Forelimb muscle (tissue), 1 donor: ENCODE data around the gene ACTN1. TPM values are rescaled to one million over a fixed set of nuclear protein-coding genes. Genes with fewer than 3 reads are reported as not detected.
A peak's percentile ranks its signal among the peaks of the same experiment; 100 is the strongest.

Experiments
- DNase-seq: peaks from one replicate; pipeline ENCODE4 v3.0.0-alpha.2; 2013; ENCODE audit warnings: low read depth
- polyA plus RNA-seq: library from polyadenylated mRNA; unstranded; fragments of 120-200 nt; gene quantifications from one replicate; pipeline ENCODE4 v1.2.1, GENCODE V29; 2013; ENCODE audit not compliant: insufficient read length

The ACTN1 gene
- polyA plus RNA-seq, 1 donor: 38.3 TPM

DNA sequence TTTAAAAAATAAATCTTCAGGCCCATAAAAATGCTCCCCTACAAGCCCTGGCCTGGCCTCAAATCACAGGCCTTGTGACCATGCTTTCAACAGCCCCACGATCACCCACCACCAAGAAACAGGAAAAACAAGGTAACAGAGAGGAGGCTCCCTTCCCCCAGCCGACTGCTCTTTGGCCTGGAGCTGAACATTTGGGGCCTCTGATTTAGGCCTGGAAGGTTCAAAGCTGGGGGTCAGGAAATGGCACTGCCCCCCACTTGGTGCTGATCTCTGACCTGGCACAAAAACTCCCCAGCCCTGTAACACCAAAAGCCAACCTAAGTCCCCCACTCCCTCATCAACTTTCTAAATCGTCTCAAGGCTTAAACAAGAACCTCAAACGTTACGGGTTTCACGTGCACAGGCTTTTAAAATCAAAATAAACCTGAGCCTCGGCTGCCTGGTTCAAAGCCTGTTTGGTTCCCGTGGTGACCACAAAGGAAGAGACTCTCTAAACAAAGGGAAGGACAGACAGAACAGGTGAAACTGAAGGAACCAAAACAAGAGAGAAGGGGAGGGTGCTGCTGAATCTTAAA is 9.0 kb downstream of the ACTN1 start:
- no peak for DNase-seq

DNA sequence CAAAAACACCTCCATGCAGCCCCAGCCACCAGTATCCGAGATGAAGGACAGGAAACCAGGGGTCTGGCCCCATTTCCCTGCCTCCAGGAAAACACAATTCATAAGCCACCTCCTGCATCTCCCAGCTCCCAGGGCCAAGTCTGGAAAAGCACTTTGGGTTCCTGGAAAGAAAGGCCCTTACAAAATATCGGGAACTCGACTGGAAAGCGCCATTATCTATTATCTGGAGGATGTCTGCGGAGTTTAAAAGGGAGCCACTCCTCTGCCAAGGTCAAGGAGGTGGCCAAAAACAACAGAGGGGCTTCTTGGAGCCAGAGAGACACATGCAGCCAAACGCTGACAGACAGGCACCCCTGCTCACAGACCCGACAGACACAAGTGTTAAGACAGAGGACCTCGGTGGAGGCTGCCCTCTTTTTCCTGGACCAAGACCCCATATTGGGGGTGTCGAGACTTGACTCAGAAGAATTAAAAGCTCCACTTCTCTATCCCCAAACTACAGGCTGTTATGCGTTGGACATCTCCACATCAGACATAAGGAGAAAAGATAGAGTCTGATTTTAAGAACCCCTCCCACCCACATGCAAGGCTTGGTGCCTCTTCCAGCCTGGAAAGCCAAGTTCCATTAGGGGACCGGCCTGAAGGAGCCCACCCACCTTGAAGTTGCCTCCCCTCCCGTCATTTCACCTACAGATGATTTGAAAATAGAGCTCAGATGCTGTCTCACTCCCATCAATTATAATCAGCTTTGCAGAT is 9.6 kb downstream of the ACTN1 start:
- DNase-seq: no peak

DNA sequence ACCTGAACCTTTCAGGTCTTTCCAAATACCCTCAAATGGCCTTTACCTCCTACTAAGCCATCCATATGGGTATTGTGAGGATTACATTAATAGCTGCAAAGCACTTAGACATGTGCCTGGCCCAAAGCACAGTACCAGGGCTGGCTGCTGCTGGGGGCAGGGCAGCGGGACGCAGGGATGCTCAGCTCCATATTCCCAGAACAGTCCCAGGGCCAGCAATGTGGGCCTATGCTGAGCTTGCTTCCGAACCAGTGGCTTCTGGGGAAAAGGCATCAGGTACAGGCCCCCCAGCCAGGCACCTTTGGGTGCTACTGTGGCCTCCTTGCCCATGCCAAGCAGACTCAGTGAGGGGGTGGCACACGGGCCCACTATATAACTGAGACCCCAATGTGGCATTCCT is 10.4 kb downstream of the ACTN1 start:
- no peak for DNase-seq

DNA sequence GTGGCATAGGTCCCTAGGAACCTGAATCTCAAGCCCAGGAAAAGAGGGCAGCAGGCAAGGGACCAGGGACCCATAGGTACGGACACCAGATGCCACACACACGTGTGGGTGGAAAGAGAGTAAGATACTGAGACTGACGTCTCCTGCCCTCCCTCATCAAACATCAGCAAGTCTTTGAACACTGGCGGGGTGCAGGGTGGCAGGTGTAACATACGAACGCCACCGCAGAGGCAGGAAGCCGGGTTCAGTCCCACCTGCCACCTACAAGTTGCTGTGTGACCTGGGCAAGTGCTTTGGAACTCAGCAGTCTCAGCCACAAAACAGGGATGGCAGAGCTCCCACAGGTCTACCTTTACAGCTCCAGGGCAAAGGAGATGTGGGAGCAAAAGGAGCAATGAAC is 11.1 kb downstream of the ACTN1 start:
- no peak for DNase-seq

DNA sequence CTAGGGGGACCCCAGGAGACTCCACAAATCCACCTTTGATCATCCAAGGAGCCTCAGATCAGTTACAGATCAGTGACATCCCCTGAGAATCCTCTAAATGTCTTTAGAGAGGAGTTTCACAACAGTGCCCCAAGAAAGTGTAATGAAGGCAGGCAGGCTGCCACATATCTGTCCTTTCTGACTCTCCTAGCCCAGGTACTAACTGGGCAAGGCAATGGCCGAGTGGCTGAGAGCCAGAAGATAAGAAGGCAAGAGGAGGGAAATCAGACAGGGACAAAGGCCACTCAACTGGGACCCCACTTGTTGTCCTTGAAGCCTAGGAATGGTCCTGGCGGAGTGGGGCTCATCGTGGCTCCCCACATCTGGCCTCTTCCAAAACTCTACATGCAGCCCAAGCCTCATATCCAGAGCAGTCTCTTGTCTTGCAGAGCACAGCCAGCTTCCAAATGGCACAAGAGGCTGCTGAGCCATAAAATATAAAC is 11.6 kb downstream of the ACTN1 start:
- DNase-seq: no peak

DNA sequence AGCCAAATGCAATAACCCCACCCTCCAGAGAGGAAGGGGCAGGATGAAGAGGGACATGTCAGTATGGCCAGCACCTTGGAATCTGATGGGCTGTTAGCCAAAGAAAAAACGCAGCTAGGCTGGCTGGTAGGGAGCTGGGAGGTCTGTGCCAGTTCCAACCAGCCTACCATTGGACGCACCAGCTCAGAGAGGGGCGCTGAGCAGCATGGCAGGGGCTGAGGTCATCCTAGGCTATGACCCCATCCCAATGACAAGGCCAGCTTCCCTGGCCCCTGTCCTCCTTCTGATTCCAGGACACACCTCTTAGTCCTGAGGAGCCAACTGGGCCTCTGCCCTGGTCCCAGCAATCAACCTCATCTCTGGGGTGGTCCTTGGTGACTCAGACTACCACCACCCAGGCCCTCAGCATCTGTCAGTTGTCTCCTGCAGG is 12.2 kb downstream of the ACTN1 start:
- no peak for DNase-seq

DNA sequence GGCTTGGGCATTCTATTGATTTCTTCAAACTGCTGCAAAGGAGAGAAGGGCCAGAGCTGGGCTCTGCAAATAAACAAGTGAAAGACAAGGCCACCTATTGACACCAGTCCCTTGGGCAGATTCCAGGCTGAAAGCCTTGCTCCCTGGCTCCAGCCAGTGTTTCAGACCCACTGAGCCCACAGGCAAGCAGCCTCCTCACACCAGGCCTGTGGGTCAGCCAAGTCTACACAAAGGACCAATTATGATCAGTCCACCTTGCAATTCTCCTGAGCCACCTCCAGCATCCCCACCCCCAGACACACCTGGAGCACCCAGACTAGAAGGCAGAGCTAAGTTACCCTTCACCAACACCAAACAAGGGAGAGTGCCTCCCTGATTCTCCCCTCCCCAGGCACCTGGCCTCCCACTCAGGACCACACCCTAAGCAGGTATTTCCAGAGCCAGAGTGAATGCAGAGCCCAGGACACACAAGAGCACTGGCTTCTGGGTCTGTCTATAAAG is 13.8 kb downstream of the ACTN1 start:
- DNase-seq: no peak

DNA sequence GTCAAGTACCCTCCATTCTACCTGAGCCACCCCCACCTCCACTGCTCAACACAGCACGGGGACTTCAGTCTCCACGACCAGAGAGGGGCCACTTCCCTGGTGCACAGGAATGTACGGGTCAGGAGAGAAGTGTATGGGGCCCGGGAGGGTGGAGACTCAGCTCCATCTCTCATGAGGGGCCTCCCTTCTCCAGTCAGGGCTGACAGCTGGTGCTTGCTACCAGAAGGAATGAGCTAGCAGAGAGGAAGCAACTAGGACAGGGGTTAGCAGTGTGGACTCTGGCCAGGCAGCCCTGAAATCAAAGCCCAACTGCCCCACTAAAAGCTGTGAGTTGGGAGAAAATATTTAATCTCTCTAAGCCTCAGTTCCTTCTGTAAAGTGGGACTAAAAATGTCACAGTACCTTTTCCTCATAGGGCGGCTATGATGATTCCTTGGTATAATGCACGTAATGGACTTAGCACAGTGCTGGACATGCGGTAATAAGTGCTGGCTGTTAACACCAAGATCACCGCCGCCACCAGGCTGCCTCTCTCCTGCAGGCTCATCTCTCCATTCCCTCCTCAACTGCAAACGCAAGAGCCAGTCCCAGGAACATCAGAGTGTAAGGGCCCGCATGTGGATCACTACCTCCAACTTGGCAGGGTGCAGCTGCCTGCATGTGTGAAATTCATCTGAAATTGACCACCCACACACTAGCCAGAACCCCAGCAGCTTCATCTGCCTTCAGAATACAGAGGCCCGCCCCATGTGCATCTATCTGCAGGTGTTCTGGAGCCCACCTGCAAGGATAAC is 14.6 kb downstream of the ACTN1 start:
- DNase-seq: no peak

DNA sequence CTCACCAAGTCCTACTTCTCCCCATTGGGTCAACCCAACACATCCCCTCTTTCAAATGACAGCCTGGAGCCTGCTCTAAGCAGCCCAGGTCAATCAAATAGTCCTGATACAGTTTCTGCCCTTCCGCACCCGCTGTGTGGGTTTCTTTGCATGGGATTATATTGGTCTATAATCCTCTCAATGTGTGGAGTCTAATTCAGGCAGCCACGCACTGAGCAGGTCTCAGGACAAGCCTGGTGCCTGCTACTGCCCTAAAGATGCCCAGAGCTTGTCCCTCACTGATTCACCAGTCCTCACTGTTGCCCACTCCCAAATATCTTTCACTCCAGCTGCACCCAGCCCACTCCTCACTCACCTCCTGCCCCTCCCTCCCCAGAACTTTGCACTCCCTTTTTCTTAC is 16.4 kb downstream of the ACTN1 start:
- no peak for DNase-seq

DNA sequence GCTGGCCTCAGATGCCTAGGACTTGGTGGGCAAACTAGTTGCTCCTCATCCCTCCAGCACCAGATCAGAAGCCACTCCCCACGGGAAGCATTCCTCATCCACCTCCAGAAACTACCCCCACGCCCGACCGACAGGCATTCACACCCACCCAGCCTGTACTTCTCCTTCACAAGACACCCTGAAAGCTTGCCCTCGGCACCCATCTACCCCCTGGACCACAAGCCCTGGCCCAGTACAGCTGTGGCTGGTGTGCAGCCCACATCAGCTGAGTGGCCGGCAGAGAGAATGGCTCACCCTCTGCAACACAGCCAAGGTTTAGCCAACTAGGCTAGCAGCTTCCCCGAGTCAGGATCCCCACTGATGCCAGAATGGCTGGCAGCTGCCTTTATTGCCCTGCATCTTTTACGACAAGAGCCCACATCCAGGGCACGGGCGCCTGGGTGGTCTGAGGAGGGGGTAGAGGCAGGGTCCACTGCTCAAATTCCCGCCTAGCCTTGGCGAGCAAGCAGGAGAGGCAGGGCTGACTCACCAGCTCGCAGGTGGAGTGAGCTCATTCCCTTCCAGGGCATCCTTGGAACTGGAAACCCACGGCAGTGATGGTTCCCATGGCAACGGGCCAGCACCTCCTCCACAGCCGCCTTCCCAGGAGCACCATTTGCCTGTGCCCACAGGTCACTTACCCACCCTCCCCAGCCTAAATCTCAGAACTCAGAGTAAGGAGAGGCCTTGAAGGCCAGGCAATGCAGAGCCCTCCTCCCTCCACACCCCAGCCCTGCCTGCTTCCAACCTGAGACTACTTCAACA is 17.1 kb downstream of the ACTN1 start:
- DNase-seq: no peak

DNA sequence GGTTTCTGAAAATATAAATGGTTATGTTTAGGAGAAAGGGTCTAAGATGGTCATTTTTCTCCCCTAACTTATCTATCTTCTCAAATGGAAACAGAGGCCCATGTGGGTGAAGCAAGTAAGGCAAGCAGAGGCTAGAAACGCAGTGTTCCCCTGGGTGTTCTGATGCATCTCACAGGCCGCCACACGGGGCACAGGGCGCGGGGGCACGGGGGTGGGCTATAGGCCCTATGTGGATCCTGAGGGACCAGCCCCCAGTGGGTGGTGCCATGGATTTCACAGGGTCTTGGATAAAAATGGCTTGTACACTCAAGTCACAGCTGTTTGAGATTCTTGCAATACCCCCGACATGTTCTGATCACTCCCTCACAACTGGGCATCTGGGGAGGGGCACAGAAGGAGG is 17.7 kb downstream of the ACTN1 start:
- no peak for DNase-seq

DNA sequence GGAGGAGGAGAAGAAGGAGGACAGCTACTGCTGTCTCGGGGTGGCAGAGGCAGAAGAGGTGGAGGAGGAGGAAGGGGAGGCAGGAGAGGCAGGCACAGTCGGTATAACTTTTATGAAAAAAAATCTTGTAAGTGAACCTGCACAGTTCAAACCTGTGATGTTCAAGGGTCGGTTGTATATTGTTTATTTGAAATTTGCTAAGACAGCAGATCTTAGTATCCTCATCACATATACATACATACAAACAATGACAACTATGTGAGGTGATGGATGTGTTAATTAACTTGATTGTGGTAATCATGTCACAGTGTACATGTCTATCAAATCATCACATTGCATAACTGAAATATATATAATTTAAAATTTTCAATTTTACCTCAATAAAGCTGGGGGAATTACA is 19.0 kb downstream of the ACTN1 start:
- DNase-seq: no peak

DNA sequence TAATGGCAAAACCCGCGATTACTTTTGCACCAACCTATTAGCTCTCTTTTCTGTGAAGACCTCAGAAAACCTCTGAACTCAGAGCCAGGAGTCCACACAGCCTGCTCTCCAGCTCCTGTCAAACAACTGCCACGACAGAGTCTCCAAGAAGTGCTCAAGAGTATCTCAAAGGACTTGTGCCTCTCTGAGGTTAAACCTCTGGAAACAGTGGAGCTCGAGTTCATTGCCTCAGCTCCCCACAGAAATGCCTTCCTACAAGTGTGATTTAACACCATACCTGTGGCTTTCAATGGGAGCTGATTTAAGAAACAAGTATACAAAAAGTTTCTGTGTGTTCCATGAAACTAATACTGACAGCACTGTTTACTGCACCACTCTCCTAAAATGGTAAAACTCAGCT is 20.1 kb downstream of the ACTN1 start:
- DNase-seq: no peak

DNA sequence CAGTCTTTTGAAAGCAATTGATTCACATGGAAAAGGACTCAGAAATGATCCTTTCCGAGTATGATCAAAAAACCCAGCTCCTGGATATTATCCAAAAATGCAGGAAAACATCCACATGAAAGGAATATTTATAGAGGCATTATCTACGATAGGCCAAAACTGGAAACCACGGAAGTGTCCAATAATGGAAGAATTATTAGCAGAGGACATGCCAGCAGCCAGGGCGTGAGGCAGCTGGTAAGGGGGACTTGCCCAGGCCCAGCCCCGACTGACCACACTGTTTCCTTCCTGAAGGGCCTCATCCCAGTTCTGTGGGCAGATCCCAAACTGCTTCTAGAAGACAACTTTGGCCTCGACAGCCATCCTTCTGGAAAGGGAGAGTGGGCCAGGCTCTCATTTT is 20.5 kb downstream of the ACTN1 start:
- DNase-seq: no peak

DNA sequence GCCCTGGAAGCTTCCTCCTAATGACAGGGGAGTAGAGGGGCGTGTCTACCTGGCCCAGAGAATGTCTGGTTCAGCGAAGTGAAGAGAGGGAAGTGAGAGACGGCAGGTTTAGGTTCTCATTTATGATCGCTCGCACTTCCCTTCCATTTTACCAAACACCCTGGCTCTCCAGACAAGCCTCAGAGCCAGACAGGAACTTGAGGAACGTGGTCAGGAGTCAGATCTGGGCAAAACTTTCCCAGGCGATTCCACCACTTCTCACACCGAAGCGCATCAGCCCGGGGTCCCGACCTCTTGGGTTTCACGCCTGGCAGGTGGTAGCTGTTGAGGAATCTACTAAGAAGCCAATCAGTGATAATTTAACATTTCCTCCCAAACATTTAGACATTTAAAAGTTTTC is 21.3 kb downstream of the ACTN1 start:
- DNase-seq: no peak

DNA sequence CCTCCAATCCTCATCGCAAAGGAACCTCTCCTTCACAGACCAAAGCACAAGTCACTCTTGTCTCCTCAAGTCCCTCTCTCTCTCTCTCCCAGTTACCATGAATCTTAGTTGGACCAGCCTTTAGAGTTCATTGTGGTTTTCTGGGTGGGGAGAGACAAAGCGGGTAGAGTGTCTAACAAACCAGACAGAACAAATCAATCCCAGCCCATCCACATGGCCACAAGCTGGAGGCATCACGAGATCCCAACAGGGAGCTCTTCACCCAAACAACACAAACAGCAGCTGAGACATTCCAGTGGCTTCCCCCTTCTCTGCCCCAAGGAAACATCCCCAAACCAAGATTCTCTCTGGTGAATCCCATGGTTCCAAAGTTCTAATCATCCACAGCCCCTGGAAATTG is 22.4 kb downstream of the ACTN1 start:
- DNase-seq: no peak

DNA sequence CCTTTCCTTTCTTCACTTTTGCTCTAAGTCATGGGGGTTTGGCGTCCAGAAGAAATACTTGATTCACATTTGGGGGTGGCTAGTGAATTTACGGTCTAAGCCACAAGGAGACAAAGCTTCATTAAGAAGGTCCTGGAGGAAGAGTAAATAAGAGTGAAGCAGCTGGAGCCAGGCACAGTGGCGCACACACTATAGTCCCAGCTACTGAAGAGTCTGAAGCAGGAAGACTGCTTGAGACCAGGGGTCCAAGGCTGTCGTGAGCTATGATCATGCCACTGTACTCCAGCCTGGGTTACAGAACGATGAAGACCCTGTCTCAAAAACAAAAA is 23.3 kb downstream of the ACTN1 start:
- DNase-seq: no peak

DNA sequence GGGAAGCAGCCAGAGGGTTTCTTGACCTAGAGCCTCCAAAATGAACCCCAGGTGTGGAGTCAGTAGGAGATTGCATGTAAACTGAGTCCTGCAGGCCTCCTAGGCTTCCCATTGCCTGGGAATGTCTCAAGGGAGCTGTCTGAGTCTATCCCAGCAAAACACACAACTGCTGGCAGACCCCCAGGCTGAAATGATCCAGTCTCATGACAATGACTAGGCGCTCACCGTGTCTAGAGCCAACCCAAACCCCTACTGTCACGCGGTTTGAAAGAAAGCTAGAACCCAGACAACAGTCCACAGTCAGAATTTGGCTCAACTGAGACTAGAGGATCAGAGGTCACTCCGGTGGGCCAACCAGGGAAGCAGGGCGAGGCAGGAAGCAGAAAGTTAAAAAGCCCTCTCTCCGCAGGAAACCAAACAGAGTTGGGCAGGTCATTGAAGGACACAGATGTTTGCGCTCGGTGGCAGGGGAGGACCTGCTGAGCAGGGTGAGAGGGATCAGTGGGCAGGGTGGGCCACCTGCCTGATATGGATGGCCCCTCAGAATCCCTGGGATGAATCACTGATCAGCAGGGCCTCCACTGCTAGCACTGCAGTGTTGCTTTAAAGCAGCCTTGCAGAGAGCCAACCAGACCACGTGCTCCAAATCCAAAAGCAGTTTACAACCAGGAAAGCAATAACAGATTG is 23.8 kb downstream of the ACTN1 start:
- DNase-seq: no peak

DNA sequence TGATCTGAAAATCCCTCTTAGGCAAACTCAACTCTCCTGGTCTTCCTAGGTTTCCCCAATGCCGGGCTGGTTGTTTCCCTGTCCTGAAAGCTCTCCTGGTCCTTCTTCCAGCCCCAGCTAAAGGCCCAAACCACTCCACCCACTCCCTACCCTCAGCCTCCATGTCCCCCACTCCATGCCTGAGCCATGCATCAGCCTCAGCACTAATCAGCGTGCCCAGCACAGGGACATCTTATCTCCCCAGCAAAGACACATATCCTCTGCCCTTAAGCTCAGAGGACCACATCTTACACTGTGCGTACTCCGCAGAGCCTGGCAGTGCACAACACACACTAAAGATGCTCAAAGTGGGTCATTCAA is 25.9 kb downstream of the ACTN1 start:
- no peak for DNase-seq

DNA sequence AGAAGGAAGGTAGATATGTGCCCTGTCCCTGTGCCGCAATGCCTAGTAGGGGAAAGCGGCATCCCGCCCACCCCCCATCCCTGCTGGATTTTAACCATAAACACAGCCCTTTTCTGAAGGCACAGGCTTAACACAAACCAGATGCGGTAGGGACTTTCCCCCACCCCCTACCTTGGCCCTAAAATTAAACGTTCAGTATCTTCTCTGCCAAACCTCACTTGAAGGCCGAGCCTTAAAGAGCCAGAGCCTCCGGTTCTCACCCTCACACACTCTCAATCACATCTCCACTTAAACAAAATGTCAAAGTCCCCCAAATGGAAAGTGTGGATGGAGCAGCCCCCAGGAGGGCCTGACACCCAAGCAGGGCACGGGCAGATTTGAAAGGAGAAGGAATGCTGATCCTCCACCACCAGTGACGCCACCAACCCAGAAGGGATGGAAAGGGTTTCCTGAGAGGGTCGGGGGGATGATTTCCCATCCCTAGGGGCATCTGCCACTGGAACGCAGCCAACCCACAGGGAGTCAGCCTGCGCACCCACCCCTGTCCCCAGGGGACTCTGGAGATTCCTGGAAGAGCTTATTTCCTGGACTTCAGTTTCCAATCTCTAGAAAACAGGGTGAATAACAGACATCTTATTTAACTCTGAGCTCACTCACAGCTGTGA is 26.4 kb downstream of the ACTN1 start:
- peak; percentile 78 for DNase-seq
